Stimulated activated CD8-positive, alpha-beta memory T cell treated with anti-CD3 and anti-CD28 coated beads, Interleukin-15, amount 100 ng/mL, for 48 hours (primary cell): ENCODE data around the gene ZFP57.

Experiments used
- DNase-seq, 2 donors: peaks; one replicate each; pipeline ENCODE4 v3.0.0-alpha.2; 2020; ENCODE audit warnings: low read depth in 2 of 2

ZFP57 gene

DNA sequence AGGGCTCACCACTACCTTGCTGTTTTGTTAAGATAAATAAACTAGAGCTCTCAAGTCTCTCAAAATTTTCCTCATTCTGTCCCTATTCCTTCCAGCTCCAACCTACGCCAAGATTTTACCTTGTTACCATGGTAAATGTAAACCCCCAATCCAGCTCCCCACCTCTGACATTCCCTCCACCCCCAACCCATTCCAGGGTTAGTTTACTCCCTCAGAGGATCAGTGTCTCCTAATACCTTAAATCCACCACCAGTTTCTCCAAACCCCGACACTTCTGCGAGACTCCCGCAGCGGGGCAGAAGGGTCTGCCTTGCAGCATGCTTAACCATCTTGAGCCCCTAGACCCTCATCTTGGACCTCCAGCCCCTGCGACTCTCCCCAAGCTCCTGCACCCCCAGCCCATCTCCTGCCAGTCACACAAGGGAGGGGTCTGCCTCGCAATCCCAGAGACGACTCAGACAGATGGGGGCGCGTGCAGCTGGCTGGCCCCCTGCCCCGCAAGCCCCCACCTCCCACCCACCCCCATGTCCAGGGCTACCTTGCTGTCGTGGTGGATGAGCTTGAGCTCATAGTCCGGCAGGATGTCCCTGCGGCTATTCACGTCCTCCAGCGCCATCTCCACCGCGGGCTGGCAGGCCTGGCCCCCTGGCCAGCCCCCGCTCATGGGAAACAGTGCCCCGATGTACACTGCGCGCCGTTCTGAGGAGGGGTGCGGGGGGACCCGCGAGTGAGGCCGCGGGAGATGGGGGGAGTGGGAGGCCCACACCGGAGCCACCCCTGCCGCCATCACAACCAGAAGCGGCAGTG is 53.8 kb downstream of the ZFP57 start:
- DNase-seq: no peak

GRCh38 chr6:29625337-29625930 is 55.5 kb downstream of the ZFP57 start:
- no peak for DNase-seq

DNA sequence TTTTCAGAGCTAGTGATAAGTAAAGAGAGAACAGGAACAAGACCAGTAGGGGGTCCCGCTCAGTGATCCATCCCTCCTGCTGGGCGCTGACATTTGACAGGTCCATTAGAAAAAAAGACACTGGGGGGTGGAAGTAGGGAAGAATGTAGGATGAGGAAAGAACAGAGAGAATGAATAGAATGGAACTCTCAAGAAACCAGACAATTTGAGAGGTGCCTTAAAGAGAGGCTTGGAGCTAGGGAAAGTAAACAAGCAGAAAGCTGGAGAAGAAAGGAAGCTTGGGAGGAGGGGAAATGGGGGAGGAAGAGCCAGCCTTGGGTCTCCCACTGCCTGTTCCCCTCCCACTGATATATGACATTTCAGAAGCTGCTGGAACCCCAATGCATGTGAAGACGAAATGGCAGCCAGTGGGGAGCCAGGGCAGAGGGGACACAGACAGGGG is 56.4 kb downstream of the ZFP57 start:
- DNase-seq: no peak
